Urinary bladder (tissue), 4 donors: ENCODE results near the gene C6orf132. TPM values are rescaled to one million over a fixed set of nuclear protein-coding genes. Genes with fewer than 3 reads are reported as not detected.
A peak's percentile ranks its signal among the peaks of the same experiment; 100 is the strongest.
"Not testable (repeated sequence)": the region's sequence is repeated elsewhere in the genome, so short reads cannot be mapped to it uniquely, and the experiment has no call there.

Experiments used
- DNase-seq: peaks from one replicate; pipeline ENCODE4 v3.0.0-alpha.2; 2015; ENCODE audit errors: extremely low spot score
- H3K27ac ChIP-seq: one replicate; pipeline ENCODE4 v1.5.1; 2013; ENCODE audit warnings: low read depth, mild to moderate bottlenecking, moderate library complexity
- H3K36me3 ChIP-seq: one replicate; pipeline ENCODE4 v1.6.1; 2013; ENCODE audit warnings: mild to moderate bottlenecking, moderate library complexity; ENCODE audit not compliant: insufficient read depth
- H3K4me1 ChIP-seq: one replicate; pipeline ENCODE4 v1.6.1; 2013; ENCODE audit warnings: mild to moderate bottlenecking, moderate library complexity; ENCODE audit not compliant: insufficient read depth
- H3K4me3 ChIP-seq: one replicate; pipeline ENCODE4 v1.5.1; 2013; ENCODE audit warnings: low read depth, low read length
- WGBS: extraction: QIAGEN DNeasy Blood & Tissue Kit; methylation state at CpG from one replicate; pipeline ENCODE4 v1.1.7; 2013; 5-methylcytosine and 5-hydroxymethylcytosine counted together
- polyA plus RNA-seq: library from polyadenylated mRNA; stranded (reverse); fragments of 200-250 nt; gene quantifications from one replicate; pipeline ENCODE4 v1.2.3, GENCODE V29; 2013
- total RNA-seq: library from RNA; depleted of rRNA; stranded (reverse); fragments of >200 nt; gene quantifications from one replicate; pipeline ENCODE4 v1.2.3, GENCODE V29; 2014
- donor health status: healthy with polysubstance abuse.
- donor health status: healthy.

The C6orf132 gene
- total and polyA plus RNA-seq, 2 donors, result 2.7 to 4.4 TPM

DNA sequence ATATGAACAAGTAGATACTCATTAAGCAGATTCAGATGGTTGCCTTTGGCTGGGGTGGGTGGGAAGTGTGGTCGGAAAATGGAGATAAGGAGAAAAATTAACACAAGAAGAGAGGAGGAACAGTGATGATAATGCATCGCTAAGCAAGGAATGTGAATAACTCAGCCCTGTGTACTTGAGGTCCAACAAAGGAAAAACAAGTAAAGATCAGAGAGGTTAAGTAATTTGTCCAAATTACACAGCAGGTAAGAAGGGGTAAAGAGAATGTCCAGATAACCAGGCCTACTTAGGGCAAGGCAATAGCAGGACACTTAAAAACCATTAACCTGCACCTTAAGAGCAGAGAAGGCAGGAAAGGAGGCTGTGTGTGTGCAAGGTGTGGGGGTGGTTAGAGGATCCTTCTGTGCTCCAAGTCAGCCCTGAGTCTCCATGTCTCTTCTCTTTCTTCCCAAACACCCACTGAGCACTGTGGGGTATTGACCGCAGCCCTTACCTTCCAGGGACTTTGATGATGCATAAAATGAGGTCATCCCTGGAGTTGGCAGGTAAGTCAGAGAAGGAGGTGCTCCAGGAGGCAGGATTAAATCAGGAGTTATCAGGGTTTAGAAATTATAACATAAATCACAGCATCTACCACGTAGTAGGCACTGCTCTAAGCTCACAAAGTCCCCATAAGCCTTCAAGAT is 10.3 kb upstream of the C6orf132 start:
- not testable (repeated sequence) for H3K36me3 ChIP-seq, H3K27ac ChIP-seq, H3K4me1 ChIP-seq, H3K4me3 ChIP-seq, DNase-seq
- 79% methylated on average over 4 of the region's 4 CpGs for WGBS

DNA sequence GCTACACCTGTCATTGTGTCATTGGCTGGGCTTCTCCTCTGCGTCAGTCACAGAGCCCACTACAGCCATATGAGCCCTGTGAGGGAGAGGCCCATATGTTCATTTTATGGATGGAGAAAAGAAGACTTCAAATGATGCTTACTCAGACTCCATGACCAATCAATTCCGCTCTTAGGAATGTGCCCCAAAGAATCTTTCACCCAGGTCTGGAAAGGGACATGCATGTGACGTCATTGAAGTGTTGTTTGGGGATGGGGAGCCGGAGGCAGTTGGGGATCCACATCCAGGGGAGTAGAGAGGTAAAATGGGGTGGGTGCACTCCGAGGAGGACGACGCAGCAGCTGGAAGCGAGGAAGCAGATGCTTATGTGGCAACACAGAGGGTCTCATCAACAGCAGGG is 9.6 kb upstream of the C6orf132 start:
- H3K4me3 ChIP-seq, result no peak overlapping the region
- no peak overlapping the region for H3K27ac ChIP-seq
- WGBS, result 76% methylated on average over 8 of the region's 8 CpGs
- DNase-seq, result no peak
- no peaks in the 10 kb centered on the region for H3K36me3 ChIP-seq
- no peaks in the 10 kb centered on the region for H3K4me1 ChIP-seq

DNA sequence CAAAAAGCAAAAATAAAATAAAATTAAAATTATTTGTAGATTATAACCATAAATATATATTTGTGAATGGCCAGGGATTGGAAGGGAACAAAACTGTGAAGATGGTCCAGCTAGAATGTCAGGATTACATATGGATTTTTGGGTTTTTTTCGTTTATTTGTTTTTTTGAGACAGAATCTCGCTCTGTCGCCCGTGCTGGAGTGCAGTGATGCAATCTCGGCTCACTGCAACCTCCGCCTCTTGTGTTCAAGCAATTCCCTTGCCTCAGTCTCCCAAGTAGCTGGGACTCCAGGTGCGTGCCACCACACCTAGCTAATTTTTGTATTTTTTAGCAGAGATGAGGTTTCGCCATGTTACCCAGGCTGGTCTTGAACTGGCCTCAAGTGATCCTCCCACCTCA is 7.8 kb upstream of the C6orf132 start:
- no peak overlapping the region for H3K4me3 ChIP-seq
- no peak for DNase-seq
- H3K36me3 ChIP-seq, result no peaks in the 10 kb centered on the region
- H3K4me1 ChIP-seq, result no peaks in the 10 kb centered on the region
- WGBS, result 89% methylated on average over 8 of the region's 8 CpGs
- H3K27ac ChIP-seq, result no peak overlapping the region

DNA sequence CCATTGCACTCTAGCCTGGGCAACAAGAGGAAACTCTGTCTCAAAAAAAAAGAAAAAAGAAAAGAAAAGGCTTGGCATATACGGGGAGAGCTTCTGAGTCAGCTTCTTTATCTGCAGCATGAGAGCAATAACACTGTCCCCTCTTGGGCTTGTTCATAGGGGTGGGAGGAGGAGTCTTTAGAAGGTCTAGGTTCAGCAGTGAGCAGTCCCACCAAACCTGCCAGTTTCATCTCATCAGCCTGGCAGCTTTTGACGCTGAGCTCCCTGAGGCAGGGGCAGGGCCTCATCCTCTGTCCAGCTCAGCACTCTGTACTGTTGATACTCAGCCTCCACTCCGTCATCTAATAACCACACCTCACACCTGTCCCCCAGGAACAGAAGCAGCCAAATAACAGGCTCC is 5.6 kb upstream of the C6orf132 start:
- H3K36me3 ChIP-seq, result no peaks in the 10 kb centered on the region
- 48% methylated on average over 3 of the region's 3 CpGs for WGBS
- no peak overlapping the region for H3K4me3 ChIP-seq
- H3K4me1 ChIP-seq, result no peaks in the 10 kb centered on the region
- no peak overlapping the region for H3K27ac ChIP-seq
- DNase-seq, result no peak

DNA sequence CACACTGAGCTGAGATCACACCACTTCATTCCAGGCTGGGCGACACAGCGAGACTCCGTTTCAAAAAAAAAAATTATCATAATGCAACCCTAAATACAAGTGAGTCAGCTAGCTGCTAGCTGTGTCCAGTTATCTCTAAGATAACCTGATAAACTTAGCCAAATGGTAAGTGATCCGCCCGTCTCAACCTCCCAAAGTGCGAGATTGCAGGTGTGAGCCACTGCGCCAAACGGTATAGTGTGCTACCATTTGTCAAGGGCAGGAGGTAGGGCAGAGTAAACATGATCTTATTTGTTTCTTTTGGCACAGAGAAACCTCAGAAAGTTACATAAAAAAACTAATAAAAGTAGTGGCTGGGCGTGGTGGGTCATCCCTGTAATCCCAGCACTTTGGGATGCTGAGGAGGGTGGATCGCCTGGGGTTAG is 4.7 kb upstream of the C6orf132 start:
- H3K36me3 ChIP-seq, result no peaks in the 10 kb centered on the region
- WGBS, result 66% methylated on average over 10 of the region's 10 CpGs
- DNase-seq, result no peak
- no peak overlapping the region for H3K27ac ChIP-seq
- no peak overlapping the region for H3K4me3 ChIP-seq
- no peaks in the 10 kb centered on the region for H3K4me1 ChIP-seq

DNA sequence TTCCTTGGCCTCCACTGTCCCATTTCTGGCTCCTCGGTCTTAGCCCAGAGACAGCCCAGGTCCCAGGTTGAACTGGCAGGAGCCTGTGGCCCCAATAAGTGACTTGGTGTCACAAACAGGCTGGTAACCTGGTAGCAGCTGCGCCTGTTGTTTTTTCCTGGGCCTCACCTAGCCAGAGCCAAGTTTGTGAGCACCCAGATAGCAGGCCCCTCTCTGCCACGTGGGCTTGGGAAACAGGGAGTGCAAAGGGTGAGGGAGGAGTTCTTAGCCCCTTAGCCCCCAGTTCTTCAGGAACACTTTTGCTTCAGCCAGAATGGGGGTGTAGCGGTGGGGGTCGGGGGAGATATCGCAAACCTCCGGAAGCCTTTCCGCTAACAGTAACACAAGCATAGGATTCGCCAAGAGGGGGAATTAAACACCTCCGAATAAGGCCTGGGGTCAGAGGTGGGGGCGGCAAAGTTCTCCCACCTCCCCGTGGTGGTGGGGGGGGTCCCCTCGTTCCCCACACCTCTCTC is 760 bp downstream of the C6orf132 start:
- H3K4me1 ChIP-seq, result no peaks in the 10 kb centered on the region
- no peak for DNase-seq

DNA sequence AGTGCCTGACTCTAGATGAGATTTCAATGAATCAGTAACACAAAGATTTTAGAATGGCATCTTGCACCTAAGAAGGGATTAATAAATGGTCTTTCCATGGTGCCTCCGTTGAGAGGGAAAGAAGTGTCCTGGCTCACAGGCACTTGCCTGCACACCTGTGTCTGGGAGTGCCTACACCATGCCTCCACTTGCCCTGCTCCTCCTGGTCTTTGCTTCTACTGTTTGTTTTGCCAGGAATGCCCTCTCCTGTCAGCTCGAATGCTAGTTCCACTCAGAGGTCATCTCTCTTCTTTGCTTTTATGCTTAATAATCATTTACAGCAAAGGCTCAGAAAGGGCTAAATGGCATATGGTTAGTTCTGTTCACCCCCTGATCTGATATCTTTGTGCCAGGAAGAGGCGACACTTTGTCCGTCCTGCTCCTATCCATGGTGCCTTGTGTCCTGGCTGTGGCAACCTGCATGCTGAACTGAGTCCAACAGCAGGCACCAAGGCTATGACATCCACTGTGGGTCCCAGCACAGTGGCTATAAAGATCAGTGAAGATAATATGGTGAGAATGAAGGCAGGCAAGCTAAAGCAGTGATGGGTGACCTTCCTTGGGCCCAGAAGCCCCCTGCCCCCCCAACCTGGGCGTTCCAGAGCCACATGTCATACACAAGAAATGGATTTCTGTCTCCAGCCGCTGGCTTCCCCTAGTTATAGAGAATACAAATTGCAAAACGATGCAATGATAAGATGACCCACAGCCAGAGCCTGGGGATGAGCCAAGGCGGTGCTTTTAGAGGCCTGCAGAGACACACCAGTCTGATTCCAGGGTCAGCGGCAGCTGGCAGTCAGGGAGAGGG is 1.4 kb downstream of the C6orf132 start:
- Histone ChIP-seq H3K4me1 (no peaks in the 10 kb centered on the region), H3K36me3 (no peaks in the 10 kb centered on the region), H3K27ac (peak overlapping the region; percentile 19), H3K4me3 (peak overlapping the region; percentile 9)
- 74% methylated on average over 9 of the region's 9 CpGs for WGBS
- DNase-seq, result no peak

More for the DNA sequence above, 760 bp downstream of the C6orf132 start:
- WGBS, result 51% methylated on average over 13 of the region's 13 CpGs
- Histone ChIP-seq H3K36me3 (no peaks in the 10 kb centered on the region), H3K27ac (peak overlapping the region; percentile 19), H3K4me3 (peak overlapping the region; percentile 45)

DNA sequence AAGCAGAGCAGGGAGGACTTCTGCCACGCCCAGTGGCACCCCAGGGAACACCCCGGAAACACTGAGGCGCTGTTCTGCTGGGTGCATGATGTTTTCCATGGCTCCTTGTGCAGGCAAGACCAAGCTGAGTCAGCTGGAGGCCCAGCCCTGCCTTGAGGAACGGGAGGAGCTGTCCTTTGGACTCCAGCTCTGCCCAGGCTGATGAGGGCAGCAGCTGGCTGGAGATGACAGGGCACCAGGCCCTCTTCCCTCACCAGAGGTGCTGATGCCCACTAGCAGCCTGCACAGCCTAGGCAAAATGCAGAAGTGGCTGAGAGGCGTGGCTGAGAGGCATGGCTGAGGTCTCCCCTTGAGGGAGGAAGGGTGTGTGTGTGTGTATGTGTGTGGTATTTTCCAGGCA is 2.4 kb downstream of the C6orf132 start:
- no peak for DNase-seq
- 79% methylated on average over 5 of the region's 5 CpGs for WGBS
- Histone ChIP-seq H3K4me3 (no peak overlapping the region), H3K4me1 (no peaks in the 10 kb centered on the region), H3K36me3 (no peaks in the 10 kb centered on the region), H3K27ac (no peak overlapping the region)

DNA sequence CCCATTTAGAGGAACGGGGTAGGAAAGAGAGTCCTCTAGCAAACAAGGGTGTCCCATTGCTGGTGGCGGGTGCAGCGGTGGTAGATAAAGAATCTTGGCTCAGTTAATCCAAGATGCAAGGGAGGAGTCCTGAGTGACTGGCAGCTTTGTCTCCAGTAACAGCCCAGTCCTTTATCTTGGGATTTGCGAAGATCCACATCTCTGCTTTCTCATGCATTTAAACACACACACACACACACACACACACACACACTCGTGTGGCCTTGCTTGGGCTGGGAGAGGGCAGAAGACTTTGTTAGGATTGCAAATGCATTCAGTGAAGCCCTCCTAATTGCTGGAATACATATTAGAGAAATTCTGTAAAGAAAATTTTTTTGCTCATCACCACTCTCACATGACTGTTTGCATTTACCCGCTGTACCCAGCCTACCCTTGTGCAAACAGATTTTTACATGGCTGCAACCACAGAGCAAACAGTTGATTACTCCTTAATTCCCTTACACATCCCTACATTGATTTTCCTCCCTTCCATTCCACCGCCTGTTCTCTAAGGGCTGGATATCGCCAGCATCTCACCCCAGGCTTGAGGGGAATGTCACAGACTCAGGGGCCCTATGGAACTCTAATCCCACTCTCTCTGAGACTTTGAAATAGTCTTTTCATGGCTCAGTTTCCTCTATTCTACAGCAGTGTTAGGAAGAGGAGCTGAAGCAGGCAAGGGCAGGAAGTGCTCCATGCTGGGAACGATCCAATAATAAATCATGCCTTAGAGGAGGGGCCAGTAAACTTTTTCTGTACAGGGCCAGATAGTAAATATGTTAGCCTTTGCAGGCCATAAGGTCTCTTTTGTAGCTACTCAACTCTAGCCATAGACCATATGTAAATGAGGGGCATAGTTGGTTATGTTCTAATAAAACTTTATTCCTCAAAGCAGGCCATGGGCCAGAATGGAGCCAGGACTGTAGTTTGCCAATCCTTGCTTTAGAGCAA is 3.5 kb downstream of the C6orf132 start:
- 59% methylated on average over 9 of the region's 9 CpGs for WGBS
- H3K27ac ChIP-seq, result peak overlapping the region; percentile 56
- H3K4me3 ChIP-seq, result no peak overlapping the region
- no peaks in the 10 kb centered on the region for H3K36me3 ChIP-seq
- no peak for DNase-seq
- H3K4me1 ChIP-seq, result no peaks in the 10 kb centered on the region

DNA sequence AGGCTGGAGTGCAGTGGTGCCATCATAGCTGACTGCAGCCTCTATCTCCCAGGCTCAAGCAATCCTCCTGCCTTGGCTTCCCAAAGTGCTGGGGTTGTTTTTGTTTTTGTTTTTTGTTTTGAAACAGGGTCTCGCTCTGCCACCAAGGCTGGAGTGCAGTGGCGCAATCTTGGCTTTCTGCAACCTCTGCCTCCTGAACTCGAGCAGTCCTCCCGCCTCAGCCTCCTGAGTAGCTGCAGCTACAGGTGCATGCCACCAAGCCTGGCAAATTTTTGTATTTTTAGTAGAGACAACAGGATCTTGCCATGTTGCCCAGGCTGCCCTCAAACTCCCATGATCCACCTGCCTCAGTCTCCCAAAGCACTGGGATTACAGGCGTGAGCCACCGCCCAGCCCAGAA is 4.2 kb downstream of the C6orf132 start:
- Histone ChIP-seq H3K4me1 (no peaks in the 10 kb centered on the region), H3K36me3 (no peaks in the 10 kb centered on the region), H3K27ac (no peak overlapping the region), H3K4me3 (no peak overlapping the region)
- DNase-seq, result no peak
- WGBS, result 93% methylated on average over 6 of the region's 6 CpGs

DNA sequence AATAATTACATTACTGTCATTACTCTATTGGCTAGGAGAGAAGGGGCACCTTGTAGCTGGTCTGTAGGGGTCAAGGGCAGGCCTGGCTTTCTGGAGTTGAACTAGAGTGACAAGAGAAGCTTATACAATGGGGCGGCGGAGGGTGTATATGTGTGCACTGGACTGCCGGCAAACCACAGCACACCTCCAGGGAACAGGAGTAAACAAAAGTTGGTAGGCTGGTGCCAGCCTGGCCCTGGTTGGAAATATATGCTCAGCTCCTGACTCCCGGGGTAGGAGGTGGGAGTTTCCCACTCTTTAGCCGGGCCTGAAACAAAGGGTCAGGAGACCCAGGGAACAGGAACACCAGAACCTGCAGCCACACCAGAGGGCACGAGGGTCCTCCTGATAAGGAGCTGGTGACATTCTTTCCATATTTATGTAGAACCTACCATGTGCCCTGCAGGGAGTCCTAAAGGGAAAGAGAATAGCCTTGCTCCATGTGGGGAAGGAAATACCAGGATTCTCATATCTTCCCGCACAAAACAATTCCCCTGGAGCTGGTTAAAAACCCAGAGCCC is 5.1 kb downstream of the C6orf132 start:
- Histone ChIP-seq H3K27ac (peak overlapping the region; percentile 69), H3K4me1 (no peaks in the 10 kb centered on the region)
- WGBS, result 80% methylated on average over 7 of the region's 7 CpGs

DNA sequence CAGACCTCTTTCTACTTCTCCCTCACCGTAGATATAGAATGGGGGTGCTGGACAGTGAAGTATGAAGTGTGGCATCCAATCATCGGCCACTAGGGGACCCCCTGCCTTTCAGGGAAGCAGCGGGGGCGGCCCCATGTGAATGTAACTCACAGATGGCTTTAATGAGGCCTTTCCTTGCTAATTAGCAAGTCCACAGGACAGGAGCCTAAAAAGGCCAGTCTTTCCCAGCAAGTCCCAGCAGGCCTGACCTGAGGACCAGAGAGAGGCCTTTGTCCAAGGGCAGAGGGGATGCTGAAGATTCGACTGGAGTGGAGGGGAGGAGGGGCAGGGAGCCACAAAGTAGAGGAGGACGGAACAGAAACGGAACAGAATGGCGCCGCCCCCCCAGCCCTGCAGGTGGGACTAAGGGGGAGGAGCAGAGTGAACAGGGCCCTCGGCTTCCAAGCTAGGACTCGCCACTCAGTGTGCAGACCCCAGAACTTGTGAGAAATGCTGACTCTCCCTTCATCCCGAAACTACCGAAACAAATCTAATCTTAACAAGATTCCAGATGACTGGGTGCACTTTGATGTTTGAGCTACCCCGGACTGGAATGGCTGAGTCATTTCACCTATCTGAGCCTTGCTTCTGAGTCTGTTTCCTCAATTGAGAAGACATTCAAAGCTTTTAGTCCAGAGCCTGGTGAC is 5.8 kb downstream of the C6orf132 start:
- Histone ChIP-seq H3K4me1 (no peaks in the 10 kb centered on the region), H3K4me3 (no peak overlapping the region), H3K27ac (peak overlapping the region; percentile 12), H3K36me3 (no peaks in the 10 kb centered on the region)
- DNase-seq, result no peak
- 58% methylated on average over 14 of the region's 14 CpGs for WGBS

More for the DNA sequence above, 5.1 kb downstream of the C6orf132 start:
- DNase-seq, result no peak
- Histone ChIP-seq H3K4me3 (no peak overlapping the region), H3K36me3 (no peaks in the 10 kb centered on the region)
